Pancreas (tissue), 10 donors: ENCODE data around the gene ANKRD16. TPM values are rescaled to one million over a fixed set of nuclear protein-coding genes. Genes with fewer than 3 reads are reported as not detected.

Experiments
- ATAC-seq, 4 donors: fragments of 200-7000 bp; cut with Tn5 transposase; one replicate each; pipeline versions ENCODE4 v1.8.0 to v1.9.1; 2020; ENCODE audit warnings: mild to moderate bottlenecking in 4 of 4, moderate library complexity in 4 of 4
- DNase-seq, 6 donors: peaks; one replicate each; pipeline ENCODE4 v3.0.0-alpha.2; 2020
- FAIRE-seq: peaks from 2 replicates; lab custom pipeline; 2012; peaks lifted over from hg19 to GRCh38; lab: Jason Lieb, UNC
- H3K27ac ChIP-seq, 4 donors: fragments of 200-600 bp; sonication (generic); 1 replicate in 3 of 4; 2 replicates in 1 of 4; pipeline versions ENCODE4 v1.5.0 to v1.8.0; 2020
- H3K27me3 ChIP-seq, 4 donors: fragments of 200-600 bp; one replicate each; pipeline ENCODE4 v1.8.0; 2021
- H3K36me3 ChIP-seq, 3 donors: fragments of 200-600 bp; sonication (generic) in 1 of 3; one replicate each; pipeline versions ENCODE4 v1.5.0 to v1.8.0; 2020 to 2021
- H3K4me1 ChIP-seq, 3 donors: fragments of 200-600 bp; one replicate each; pipeline ENCODE4 v1.8.0; 2021
- H3K4me3 ChIP-seq, 4 donors: fragments of 200-600 bp; sonication (generic) in 2 of 4; one replicate each; pipeline versions ENCODE4 v1.5.0 to v1.8.0; 2020 to 2021
- H3K9me3 ChIP-seq, 4 donors: fragments of 200-600 bp; one replicate each; pipeline ENCODE4 v1.8.0; 2021
- CTCF ChIP-seq, 4 donors: fragments of 200-600 bp; sonication (generic) in 3 of 4; IDR thresholded peaks; one replicate each; pipeline versions ENCODE4 v1.5.0 to v1.8.0; 2021; ENCODE audit warnings: antibody characterized with exemption in 4 of 4
- WGBS, 2 donors: extraction: QIAGEN DNeasy Blood & Tissue Kit; methylation state at CpG; one replicate each; pipeline ENCODE4 v1.1.7; 2013; 5-methylcytosine and 5-hydroxymethylcytosine counted together
- intact Hi-C, 3 donors: fragments of 100-400 bp; cut with DNase I; formaldehyde crosslinking; loops; one replicate each; pipeline versions ENCODE4 v1.11.1 to v1.14.2; 2022
- polyA plus RNA-seq, 2 donors: library from polyadenylated mRNA; stranded (reverse); fragments of 200-250 nt; gene quantifications; one replicate each; pipeline ENCODE4 v1.2.3, GENCODE V29; 2013
- total RNA-seq, 6 donors: library from RNA; stranded (reverse); fragmentation: NEBNext Ultra II Directional in 4 of 6; extraction: Animal tissue kit (Norgen Biotek cat#: 25700) in 4 of 6; gene quantifications; one replicate each; pipeline versions ENCODE4 v1.2.1 to v1.2.4, GENCODE V29; 2021 to 2023
- donor health status: healthy with polysubstance abuse.
- donor health status: DM: no; HTN: no; CAD: no; lungs with moderate emphysema.
- donor health status: DM: no; HTN: no; CAD: no.
- donor health status: control.
- donor health status: control.
- donor health status: Bipolar disorder and iron deficiency.
- donor health status: DM: yes; HTN: yes; CAD: no.
- donor health status: DM: no; HTN: no; CAD: no.
- donor health status: DM: no; HTN: no; CAD: no.
- donor health status: DM: yes; HTN: yes; CAD: no.

ANKRD16 gene
- total RNA-seq (1 to 10 TPM; 3.0 to 5.5 (median 4.1) TPM), polyA plus RNA-seq (1 to 10 TPM; 5.0 to 5.1 TPM)

DNA sequence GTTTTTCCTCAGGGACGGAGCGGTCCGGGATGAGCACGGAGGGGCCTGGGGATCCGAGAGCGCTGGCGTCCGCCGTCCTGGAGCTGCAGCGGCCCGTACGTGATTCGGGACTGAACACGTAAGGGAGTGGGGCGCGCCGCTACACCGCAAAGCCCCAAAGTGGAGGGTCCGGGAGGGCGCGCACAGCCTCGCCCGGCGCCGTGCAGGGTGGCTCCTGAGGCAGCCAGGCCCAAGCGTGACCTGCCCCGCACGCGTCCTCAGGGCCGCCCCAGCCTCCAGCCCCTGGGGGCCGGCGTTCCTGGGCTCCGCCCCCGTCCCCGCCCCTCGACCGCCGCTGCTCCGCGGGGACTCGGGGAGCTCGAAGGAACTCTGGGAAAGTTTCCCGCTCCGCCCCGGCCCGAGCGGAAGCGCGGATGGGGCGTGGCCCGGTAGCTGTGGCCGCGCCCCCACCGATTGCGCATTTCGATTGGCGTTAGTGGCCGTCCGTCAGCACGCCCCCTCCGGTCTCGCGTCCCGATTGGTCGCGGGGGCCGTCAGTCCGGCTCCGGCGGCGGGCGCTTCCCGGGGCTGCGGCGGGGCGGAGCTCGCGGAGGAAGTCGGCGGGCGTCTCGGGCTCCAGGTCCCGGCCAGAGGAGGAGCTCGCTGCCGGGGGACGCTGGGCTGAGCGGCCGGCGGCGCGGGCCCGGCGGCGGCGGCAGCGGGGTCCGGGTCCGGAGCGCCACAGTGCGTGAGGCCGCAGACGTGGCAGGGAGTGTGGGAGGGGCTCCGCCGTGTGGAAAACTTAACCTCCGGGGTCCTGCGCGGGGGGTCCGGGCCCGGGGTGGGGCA lies at the start of gene ANKRD16, which contains the start of gene FBH1:
Gene ANKRD16 (minus strand): TSS at position 270 of the 828 bp plus-strand sequence. CDS start 539 bp downstream, outside the sequence.
Gene FBH1 (plus strand): TSS at position 620 of the 828 bp plus-strand sequence. CDS start 103 bp downstream, at position 723.
- Histone ChIP-seq H3K4me1 (peaks cover 18 to 47% (median 21%) of the 10 kb centered on the region in 3 donors), H3K36me3 (no peaks in the 10 kb centered on the region), H3K4me3 (peak within 1 kb of the TSS; percentile 74 to 96 (median 86)), H3K27ac (peak within 1 kb of the TSS; percentile 61 to 74 (median 68)), H3K9me3 (no peaks in the 10 kb centered on the region), H3K27me3 (no peaks in the 10 kb centered on the region)
- intact Hi-C loops = no loop called here
- ATAC-seq (peak; percentile 92 to 98 (median 92)), DNase-seq (peak; percentile 98 to 100 (median 99)), FAIRE-seq (no peak)
- TF ChIP-seq CTCF (IDR thresholded peaks at IDR 0.05) = no peak
- 0 to 1% methylated on average over 83 to 109 of the region's 109 CpGs for WGBS, 2 donors

DNA sequence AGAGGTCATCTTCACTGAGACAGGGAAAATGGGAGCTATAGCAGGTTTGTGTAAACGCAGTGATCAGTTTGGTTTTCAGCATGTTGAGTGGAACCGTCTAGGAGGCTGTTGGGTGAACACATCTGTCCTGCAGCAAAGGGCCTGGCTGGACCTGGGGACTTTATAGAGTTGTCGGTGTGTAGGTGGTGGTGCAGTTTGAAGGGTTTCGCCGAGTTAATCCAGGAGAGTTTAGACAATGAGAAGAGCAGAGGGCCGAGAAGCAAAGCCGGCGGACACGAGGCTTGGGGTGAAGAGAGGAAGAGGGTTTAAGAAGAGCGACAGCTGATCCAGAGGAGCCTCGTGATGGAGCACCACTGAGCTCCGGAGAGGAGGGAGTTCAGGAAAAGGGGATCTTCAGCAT lies 48.6 kb upstream of the ANKRD16 start:
- DNase-seq = no peak
- 87 to 92% methylated on average over 12 of the region's 12 CpGs for WGBS, 2 donors

DNA sequence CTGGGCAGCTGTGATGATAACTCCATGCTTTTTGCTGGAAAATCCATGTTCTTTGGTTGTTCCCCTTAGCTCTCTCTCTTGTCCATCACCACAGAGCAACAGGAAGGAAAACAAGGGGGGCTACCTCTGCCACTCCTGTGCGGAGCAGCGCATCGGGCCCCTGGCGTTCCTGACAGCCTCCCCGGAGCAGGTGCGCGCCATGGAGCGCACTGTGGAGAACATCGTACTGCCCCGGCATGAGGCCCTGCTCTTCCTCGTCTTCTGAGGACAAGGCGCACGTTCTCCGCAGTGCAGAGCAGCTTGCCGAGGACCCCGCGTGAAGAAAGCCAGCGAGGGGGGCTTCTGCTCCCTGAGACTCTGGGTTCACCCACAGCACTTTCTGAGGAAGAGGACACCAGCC lies 47.3 kb upstream of the ANKRD16 start:
- intact Hi-C loops = no loop called here
- Histone ChIP-seq H3K4me1 (no peaks in the 10 kb centered on the region), H3K36me3 (peaks cover 4 to 14% (median 8%) of the 10 kb centered on the region in 3 donors), H3K4me3 (no peak overlapping the region), H3K27me3 (no peaks in the 10 kb centered on the region), H3K27ac (no peak overlapping the region), H3K9me3 (no peaks in the 10 kb centered on the region)
- no peak for TF ChIP-seq CTCF (IDR thresholded peaks at IDR 0.05)
- DNase-seq = no peak
- no peak for FAIRE-seq
- WGBS, 2 donors = 96% methylated on average over 18 of the region's 18 CpGs
- no peak for ATAC-seq

More for the DNA sequence above, 48.6 kb upstream of the ANKRD16 start:
- FAIRE-seq (no peak), ATAC-seq (no peak)
- H3K4me1 ChIP-seq = peaks cover under 1 to 4% (median 3%) of the 10 kb centered on the region in 3 donors
- H3K36me3 ChIP-seq = peaks cover 4 to 14% (median 8%) of the 10 kb centered on the region in 3 donors
- H3K9me3 ChIP-seq = no peaks in the 10 kb centered on the region
- H3K4me3 ChIP-seq = no peak overlapping the region
- no peak for TF ChIP-seq CTCF (IDR thresholded peaks at IDR 0.05)
- no peaks in the 10 kb centered on the region for H3K27me3 ChIP-seq
- H3K27ac ChIP-seq = no peak overlapping the region
- intact Hi-C loops = no loop called here

DNA sequence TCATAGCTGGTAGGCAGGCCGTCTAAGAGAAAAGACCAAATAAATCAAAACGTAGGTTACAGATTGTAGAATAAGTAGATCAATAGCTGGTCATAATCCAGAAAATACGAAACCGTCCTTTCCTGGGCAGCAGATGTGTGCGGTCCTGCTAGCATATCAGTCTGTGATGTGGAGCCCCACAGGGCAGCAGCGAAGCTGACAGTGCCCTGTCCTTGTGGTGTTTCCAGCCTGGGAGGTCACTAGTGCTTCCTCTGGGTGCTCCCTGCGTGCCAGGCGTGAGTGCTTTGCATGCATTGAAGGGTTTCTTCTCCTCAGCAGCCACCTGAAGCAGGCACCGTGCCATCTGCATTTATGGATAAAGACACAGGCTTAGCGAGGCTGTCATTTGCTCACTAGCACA lies 45.9 kb upstream of the ANKRD16 start:
- intact Hi-C loops = no loop called here
- H3K4me1 ChIP-seq = no peaks in the 10 kb centered on the region
- FAIRE-seq (no peak), DNase-seq (no peak), ATAC-seq (no peak)
- no peak for TF ChIP-seq CTCF (IDR thresholded peaks at IDR 0.05)
- no peak overlapping the region for H3K4me3 ChIP-seq
- WGBS, 2 donors = 63 to 66% methylated on average over 10 of the region's 10 CpGs
- H3K27ac ChIP-seq = no peak overlapping the region
- peaks cover 4 to 17% (median 8%) of the 10 kb centered on the region in 3 donors for H3K36me3 ChIP-seq
- no peaks in the 10 kb centered on the region for H3K27me3 ChIP-seq
- H3K9me3 ChIP-seq = no peaks in the 10 kb centered on the region
